Gastrocnemius medialis (tissue), 4 donors: Measurements from ENCODE around the gene FAM111B. TPM values are rescaled to one million over a fixed set of nuclear protein-coding genes. Genes with fewer than 3 reads are reported as not detected.
"Not testable (repeated sequence)": the region's sequence is repeated elsewhere in the genome, so short reads cannot be mapped to it uniquely, and the experiment has no call there.

Experiments
- ATAC-seq, 2 donors: fragments of 150-250 bp; one replicate each; pipeline ENCODE4 v1.9.1; 2016
- DNase-seq, 2 donors: peaks; one replicate each; pipeline ENCODE4 v3.0.0-alpha.2; 2019
- H3K27ac ChIP-seq, 4 donors: fragments of 200-600 bp; sonication (generic); 1 replicate in 1 of 4; 2 replicates in 3 of 4; pipeline ENCODE4 v1.5.1; 2016 to 2018; ENCODE audit warnings: mild to moderate bottlenecking in 2 of 4, moderate library complexity in 1 of 4
- H3K27me3 ChIP-seq, 3 donors: fragments of 200-600 bp; sonication (generic) in 2 of 3; 1 replicate in 1 of 3; 2 replicates in 2 of 3; pipeline versions ENCODE4 v1.5.1 to v1.6.0; 2016 to 2019; ENCODE audit warnings: mild to moderate bottlenecking in 1 of 3, moderate library complexity in 1 of 3
- H3K36me3 ChIP-seq, 2 donors: fragments of 200-600 bp; sonication (generic) in 1 of 2; one replicate each; pipeline ENCODE4 v1.5.1; 2017 to 2018
- H3K4me1 ChIP-seq, 2 donors: fragments of 200-600 bp; sonication (generic) in 1 of 2; one replicate each; pipeline ENCODE4 v1.5.1; 2016 to 2017; ENCODE audit warnings: mild to moderate bottlenecking in 2 of 2
- H3K4me3 ChIP-seq, 4 donors: fragments of 200-600 bp; sonication (generic) in 3 of 4; 1 replicate in 1 of 4; 2 replicates in 3 of 4; pipeline ENCODE4 v1.5.1; 2016 to 2019; ENCODE audit warnings: mild to moderate bottlenecking in 2 of 4
- H3K9me3 ChIP-seq, 3 donors: fragments of 200-600 bp; sonication (generic) in 2 of 3; 1 replicate in 1 of 3; 2 replicates in 2 of 3; pipeline ENCODE4 v1.5.1; 2016 to 2019
- POLR2A ChIP-seq, 2 donors: fragments of 450-650 bp; IDR thresholded peaks; one replicate each; pipeline ENCODE4 v1.6.1; 2017; ENCODE audit warnings: antibody characterized with exemption in 2 of 2, mild to moderate bottlenecking in 2 of 2, moderate library complexity in 2 of 2
- in situ Hi-C, 4 donors: fragments of 200-750 bp; cut with MboI; loops; one replicate each; pipeline versions ENCODE4 v1.15.0 to v1.8.0; 2017; ENCODE audit warnings: low sequenced_read_pairs in 4 of 4
- intact Hi-C: fragments of 100-400 bp; cut with DNase I; formaldehyde crosslinking; loops from one replicate; pipeline ENCODE4 v1.15.1; 2023; ENCODE audit warnings: low total_unique reads
- total RNA-seq, 4 donors: library from RNA; depleted of rRNA; stranded (reverse); fragments of >200 nt; gene quantifications; one replicate each; pipeline versions ENCODE4 v1.1.0 to v1.2.3, GENCODE V29; 2016
- TF ChIP-seq, protein P1 (sequence below), 5 experiments: fragments of 450-650 bp in 3 of 5; fragments of 200-600 bp in 2 of 5; sonication (generic) in 2 of 5; IDR thresholded peaks in 4 of 5; conservative IDR thresholded peaks in 1 of 5; 1 replicate in 4 of 5; 2 replicates in 1 of 5; pipeline ENCODE4 v1.5.1; 2016 to 2019; ENCODE audit warnings: antibody characterized with exemption in 5 of 5, mild to moderate bottlenecking in 3 of 5, moderate library complexity in 3 of 5

FAM111B gene
- total RNA-seq, 4 donors from 2014 or later, result 0.31 TPM; not detected in 3

- Histone ChIP-seq H3K27ac (no peak overlapping the region), H3K4me1 (peaks cover 0 to 6% of the 10 kb centered on the region in 2 donors), H3K4me3 (peak overlapping the region in 3 of 4 donors; percentile 17 to 40 (median 19)), H3K27me3 (peaks cover 8 to 31% (median 30%) of the 10 kb centered on the region in 3 donors), H3K36me3 (no peaks in the 10 kb centered on the region), H3K9me3 (no peaks in the 10 kb centered on the region)
- no peak for ATAC-seq
- TF ChIP-seq POLR2A (IDR thresholded peaks at IDR 0.05), result no peak
- TF ChIP-seq, protein P1, sequence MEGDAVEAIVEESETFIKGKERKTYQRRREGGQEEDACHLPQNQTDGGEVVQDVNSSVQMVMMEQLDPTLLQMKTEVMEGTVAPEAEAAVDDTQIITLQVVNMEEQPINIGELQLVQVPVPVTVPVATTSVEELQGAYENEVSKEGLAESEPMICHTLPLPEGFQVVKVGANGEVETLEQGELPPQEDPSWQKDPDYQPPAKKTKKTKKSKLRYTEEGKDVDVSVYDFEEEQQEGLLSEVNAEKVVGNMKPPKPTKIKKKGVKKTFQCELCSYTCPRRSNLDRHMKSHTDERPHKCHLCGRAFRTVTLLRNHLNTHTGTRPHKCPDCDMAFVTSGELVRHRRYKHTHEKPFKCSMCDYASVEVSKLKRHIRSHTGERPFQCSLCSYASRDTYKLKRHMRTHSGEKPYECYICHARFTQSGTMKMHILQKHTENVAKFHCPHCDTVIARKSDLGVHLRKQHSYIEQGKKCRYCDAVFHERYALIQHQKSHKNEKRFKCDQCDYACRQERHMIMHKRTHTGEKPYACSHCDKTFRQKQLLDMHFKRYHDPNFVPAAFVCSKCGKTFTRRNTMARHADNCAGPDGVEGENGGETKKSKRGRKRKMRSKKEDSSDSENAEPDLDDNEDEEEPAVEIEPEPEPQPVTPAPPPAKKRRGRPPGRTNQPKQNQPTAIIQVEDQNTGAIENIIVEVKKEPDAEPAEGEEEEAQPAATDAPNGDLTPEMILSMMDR (IDR thresholded peaks at IDR 0.05 in 4 of 5, conservative IDR thresholded peaks at IDR 0.05 in 1 of 5), result peak in 1 of 5 experiments; percentile 33
- intact Hi-C loops (no loop called here), in situ Hi-C loops (loop anchor here in 1 of 4 donors (10.0 kb wide), 1 partner anchor 52 kb away; no protein-coding TSS in a partner anchor)
- no peak for DNase-seq
These were observed 4.7 kb upstream of the FAM111B start for GRCh38 chr11:59102259-59102765.

DNA sequence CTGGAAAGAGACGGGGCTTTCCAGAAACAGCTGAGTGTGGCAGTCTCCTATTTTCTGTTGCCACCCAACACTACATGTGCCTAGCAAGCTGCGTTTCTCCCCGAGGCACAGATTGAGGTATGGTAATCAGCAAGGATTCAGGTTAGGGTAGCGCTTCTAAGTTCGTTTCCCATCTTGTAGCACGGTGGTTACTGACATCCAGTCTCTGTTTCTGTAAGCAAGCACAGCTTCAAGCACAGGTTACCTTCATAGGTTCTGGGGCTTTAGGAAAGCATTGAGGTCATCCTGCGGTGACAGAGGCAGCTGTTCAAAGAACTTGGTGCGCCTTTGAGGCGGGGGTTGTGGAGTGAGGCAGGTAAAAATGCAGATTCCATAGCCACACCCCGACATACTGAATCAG, 684 bp downstream of the FAM111B start:
- DNase-seq, intact Hi-C loops: not testable (repeated sequence)

DNA sequence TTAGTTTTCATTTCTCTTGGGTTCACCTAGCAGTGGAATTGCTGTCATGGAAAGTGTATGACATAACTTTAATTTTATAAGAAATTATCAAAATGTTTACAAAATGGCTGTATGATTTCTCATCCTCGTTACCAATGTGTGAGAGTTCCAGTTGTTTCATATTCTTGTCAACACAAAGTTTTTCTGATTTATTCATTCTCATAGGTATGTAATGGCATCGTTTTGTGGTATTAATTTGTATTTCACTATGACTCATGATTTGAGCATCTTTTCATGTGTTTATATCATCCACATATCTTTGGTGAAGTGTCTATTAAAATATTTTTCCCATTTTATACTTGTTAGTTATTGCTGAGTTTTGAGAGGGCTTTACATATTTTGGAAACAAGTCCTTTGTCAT, 5.5 kb downstream of the FAM111B start:
- ATAC-seq (no peak), DNase-seq (no peak)
- Histone ChIP-seq H3K4me1 (no peaks in the 10 kb centered on the region), H3K27me3 (peaks cover 0 to 2% (median 0%) of the 10 kb centered on the region in 3 donors), H3K36me3 (no peaks in the 10 kb centered on the region), H3K27ac (no peak overlapping the region), H3K9me3 (no peaks in the 10 kb centered on the region), H3K4me3 (no peak overlapping the region)
- in situ Hi-C loops, result no loop called here
- intact Hi-C loops, result no loop called here
- TF ChIP-seq POLR2A (IDR thresholded peaks at IDR 0.05), result no peak
- TF ChIP-seq, protein P1 (IDR thresholded peaks at IDR 0.05 in 4 of 5, conservative IDR thresholded peaks at IDR 0.05 in 1 of 5), result no peak

More for the DNA sequence above, 684 bp downstream of the FAM111B start:
- H3K4me1 ChIP-seq, H3K27ac ChIP-seq, H3K4me3 ChIP-seq, H3K9me3 ChIP-seq, H3K36me3 ChIP-seq, ATAC-seq: not testable (repeated sequence)
- peaks cover 0 to 25% (median 16%) of the 10 kb centered on the region in 3 donors for H3K27me3 ChIP-seq
- in situ Hi-C loops, result loop anchor here in 1 of 4 donors (10.0 kb wide), 1 partner anchor 47 kb away; no protein-coding TSS in a partner anchor

- no peak for TF ChIP-seq POLR2A (IDR thresholded peaks at IDR 0.05)
- no peaks in the 10 kb centered on the region for H3K4me1 ChIP-seq
- no peak overlapping the region for H3K4me3 ChIP-seq
- in situ Hi-C loops, result no loop called here
- H3K27me3 ChIP-seq, result peaks cover 0 to 1% (median 0%) of the 10 kb centered on the region in 3 donors
- DNase-seq (no peak), ATAC-seq (no peak)
- H3K9me3 ChIP-seq, result no peaks in the 10 kb centered on the region
- H3K36me3 ChIP-seq, result no peaks in the 10 kb centered on the region
- H3K27ac ChIP-seq, result no peak overlapping the region
- intact Hi-C loops, result no loop called here
These were observed 7.3 kb downstream of the FAM111B start for GRCh38 chr11:59114344-59114743.

- intact Hi-C loops, result no loop called here
These were observed 8.5 kb downstream of the FAM111B start for GRCh38 chr11:59115553-59115952.

DNA sequence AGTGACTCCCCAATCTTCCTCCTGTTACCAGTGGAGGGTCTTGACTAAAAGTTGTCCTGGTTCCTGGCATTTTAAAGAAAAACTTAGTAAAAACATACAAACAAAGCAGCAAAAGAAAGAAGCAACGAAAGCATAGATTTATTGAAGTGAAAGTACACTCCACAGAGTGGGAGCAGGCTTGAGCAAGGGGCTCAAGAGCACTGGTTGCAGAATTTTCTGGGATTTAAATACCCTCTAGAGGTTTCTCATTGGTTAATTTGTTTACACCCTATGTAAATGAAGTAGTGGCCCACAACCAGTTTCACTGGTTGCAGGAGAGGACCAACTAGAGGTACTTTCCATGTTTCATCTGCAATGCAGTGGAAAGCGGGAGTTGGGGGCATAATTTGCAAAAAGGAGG, 10.7 kb downstream of the FAM111B start:
- ATAC-seq (no peak), DNase-seq (no peak)
- no peaks in the 10 kb centered on the region for H3K36me3 ChIP-seq
- in situ Hi-C loops (no loop called here), intact Hi-C loops (no loop called here)
- no peaks in the 10 kb centered on the region for H3K4me1 ChIP-seq
- no peak overlapping the region for H3K27ac ChIP-seq
- no peaks in the 10 kb centered on the region for H3K27me3 ChIP-seq
- TF ChIP-seq, protein P1 (IDR thresholded peaks at IDR 0.05 in 4 of 5, conservative IDR thresholded peaks at IDR 0.05 in 1 of 5), result no peak
- TF ChIP-seq POLR2A (IDR thresholded peaks at IDR 0.05), result no peak
- no peaks in the 10 kb centered on the region for H3K9me3 ChIP-seq
- H3K4me3 ChIP-seq, result no peak overlapping the region

More at GRCh38 chr11:59115553-59115952, 8.5 kb downstream of the FAM111B start:
- DNase-seq (no peak), ATAC-seq (no peak)
- no peaks in the 10 kb centered on the region for H3K36me3 ChIP-seq
- no peaks in the 10 kb centered on the region for H3K9me3 ChIP-seq
- H3K4me3 ChIP-seq, result no peak overlapping the region
- no peaks in the 10 kb centered on the region for H3K27me3 ChIP-seq
- TF ChIP-seq POLR2A (IDR thresholded peaks at IDR 0.05), result no peak
- H3K4me1 ChIP-seq, result no peaks in the 10 kb centered on the region
- no peak overlapping the region for H3K27ac ChIP-seq
- in situ Hi-C loops, result no loop called here
